Measurements from ENCODE around the gene NTRK2.

The NTRK2 gene

DNA sequence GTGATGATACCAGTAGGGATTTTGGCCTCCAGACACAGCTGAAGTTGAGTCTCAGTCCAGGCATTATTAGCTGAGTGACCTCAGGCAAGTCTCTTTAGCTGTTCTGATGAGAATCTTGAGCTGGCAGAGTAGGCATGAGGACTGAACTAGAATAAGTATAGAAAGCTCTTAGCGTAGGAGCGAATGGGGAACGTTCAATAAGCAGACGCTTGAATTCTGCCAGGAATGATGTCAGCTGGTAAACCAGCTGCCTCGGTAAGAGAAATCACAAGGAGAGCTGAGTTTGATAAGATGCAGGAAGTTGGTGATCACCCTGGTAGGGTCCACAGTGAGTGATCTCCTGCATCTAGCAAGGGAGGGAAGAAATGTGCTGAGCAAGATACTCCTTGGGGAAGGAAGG, 280.4 kb downstream of the NTRK2 start:
- no peak for DNase-seq

DNA sequence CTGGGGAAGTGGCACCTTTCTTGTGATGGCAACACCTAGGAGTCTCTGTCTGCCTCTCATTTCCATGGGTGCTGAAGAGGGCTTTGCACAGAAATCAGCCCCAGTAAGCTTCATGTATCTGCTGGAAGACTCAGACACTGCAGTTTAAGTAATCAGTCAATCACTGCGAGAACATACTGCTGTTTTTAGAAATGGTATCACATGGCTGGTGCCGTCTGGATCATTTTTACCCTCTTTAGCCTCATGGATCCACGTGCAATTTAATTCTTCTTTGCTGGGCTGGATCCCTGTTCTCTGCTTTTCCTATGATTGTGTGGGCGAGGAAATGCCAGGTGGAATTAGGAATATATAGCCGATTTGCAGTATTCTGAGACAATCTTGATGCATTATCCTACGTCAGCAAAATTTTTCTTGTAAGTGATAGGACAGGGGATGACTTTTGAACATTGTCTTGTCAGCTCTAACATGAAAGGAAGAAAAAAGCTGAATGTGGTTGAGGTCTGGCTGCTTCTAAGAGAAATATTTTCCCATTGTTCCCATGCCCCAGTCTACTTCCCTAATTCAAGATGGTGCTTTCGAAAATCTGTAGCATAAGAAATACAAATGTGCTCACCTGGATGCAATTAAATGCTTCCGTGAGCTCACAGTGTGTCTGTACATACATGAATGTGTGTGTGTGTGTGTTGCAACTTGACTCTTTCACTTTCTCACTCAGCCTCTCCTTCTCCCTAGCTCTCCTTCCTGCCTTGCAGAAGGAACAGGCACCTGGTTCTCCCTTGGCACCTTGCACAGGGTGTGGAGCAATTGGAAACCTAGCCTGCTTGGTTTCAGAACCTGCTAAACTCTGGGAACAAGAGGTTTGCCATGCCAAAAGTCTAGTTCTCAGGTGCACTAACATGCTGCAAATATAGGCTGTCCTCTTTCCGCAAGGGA, 281.6 kb downstream of the NTRK2 start:
- no peak for DNase-seq

DNA sequence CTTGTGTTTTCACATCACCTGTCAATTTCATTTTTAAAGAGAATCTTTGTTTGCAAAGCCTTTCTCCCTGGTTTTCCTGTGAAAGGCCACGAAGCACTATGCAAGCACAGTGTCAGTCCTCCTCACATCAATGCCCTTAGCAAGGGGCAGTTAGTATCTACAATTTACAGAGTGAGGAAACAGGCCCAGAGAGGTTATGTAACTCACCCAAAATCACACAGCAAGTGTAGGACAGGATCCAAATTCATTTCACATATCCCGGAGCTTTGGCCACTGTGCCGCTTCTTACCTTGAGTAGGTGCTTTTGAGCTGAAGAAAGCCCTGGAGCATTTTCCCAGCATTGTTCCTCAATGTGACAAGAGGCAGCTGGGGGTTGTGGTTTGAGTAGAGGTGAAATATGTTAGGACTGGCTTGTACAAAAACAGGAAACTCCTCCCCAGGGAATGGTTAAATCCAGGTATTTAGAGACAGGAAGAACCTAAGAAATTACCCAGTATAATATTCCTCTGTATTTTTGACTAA, 283.8 kb downstream of the NTRK2 start:
- no peak for DNase-seq

DNA sequence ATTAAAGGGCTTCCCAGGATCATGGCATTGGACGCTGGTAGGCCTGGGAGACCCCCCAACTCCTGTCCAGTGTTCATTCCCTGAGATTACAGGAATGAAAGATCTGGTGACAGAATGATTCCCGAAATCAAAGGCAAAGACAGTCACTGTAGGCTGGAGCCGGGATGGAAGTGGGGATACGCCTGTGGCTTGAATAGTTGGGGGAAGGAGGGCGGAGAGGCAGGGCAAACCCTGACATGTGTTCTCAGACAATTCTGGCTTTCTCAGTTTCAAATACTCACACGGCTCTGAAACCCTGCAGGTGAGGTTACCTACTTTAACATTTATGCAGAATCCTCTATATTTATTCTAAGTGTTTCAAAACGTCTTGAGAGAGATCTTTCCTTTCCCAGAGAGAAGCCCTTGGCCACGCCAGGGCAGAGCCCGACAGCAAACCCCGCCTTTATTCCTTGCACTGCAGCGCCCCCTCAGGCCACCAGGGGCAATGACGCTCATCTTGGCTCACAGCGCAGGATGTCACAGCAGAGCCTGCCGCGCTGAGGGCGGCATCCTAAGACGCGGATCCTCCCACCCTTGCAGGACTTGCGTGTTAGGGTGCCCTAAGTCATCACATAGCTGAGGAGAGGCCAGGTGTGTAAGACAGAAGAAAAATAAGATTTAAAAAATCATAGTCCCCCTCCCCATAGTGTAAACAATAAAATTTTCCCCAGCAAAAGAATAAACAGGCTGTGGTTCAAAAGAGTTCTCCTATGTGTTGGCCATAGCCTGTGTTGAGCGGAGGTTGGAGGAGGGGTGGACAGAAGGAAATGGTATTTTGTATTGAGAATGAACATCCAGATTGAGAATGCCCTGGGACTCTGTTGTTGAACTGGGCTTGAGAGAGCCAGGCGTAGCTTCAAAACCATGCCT, 284.5 kb downstream of the NTRK2 start:
- DNase-seq, result peak; percentile 21

- DNase-seq, result no peak
These were observed 285.6 kb downstream of the NTRK2 start for GRCh38 chr9:84955155-84955554.

DNA sequence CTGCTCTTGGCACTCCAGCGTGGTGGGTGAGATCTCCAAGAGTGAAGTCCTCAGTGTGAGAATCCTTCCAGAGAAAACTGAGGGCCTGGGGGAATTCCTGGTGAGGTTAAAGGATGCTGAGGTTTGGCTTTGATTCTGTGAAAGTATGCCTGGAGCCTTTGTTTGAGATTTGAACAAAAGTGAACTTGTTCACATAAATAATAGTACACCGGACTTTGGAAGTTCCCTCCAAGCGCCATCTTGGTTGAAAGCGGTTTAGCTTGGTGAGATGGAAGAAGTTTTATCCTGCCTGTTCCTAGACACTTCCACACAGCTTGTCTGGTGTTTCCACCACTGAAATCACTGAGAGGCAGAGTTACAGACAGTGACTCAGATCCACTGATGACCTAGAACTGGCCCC, 286.4 kb downstream of the NTRK2 start:
- no peak for DNase-seq

DNA sequence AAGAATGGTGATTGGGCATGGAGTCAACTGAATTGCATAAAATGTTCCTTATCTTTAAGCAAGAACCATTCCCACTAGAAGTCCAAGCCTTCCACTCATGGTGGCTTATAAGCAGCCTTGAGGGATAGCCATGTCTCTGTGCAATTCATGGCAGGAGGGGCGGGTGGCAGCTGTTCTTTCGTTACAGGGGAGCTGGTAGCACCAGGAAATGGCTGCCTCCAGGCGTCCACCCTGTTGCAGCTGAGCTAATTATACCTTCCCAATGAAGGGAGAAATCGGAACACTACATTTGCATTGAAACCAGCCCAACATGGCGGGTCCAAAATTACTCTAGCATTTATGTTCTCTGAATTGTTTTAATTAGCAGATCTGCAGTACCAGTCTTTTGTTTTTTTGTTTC, 289.8 kb downstream of the NTRK2 start:
- DNase-seq, result no peak

GRCh38 chr9:84966876-84967830, 297.6 kb downstream of the NTRK2 start:
- DNase-seq, result no peak

DNA sequence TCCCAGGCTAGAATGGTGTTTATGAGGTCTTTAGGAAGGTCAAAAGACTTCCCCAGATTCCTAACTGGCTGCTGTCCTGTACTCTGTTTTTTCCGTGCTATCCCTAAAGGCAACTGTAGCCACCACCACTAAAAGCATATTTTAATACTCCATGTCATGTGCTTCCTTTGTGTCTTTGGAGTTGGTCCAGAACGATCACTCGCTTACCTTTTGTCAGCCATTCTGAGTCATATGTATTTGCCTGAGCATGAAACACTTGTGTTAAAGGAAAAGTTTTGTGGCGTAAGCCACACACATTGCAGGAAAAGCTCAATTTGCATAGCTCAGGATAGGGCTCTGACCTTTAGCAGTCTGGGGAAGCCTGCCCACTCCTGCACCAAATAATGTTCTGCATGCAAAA, 299.6 kb downstream of the NTRK2 start:
- no peak for DNase-seq

DNA sequence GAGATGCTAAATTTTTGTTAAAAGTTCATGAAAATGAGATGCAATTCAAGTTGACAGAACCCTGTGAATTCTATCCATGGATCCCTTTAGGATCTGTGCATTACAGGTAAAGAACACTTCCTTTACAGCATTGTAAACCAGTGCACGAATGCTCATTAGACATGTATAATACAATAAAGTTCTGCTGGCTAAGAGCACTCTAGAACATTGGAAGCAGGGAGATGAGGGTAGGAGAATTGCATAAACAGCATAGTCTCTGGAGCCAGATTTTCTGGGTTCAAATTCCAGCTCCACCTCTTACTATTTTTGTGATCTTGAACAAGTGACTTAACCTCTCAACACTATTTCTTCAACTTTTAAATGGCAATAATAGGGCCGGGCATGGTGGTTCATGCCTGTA, 300.2 kb downstream of the NTRK2 start:
- no peak for DNase-seq

DNA sequence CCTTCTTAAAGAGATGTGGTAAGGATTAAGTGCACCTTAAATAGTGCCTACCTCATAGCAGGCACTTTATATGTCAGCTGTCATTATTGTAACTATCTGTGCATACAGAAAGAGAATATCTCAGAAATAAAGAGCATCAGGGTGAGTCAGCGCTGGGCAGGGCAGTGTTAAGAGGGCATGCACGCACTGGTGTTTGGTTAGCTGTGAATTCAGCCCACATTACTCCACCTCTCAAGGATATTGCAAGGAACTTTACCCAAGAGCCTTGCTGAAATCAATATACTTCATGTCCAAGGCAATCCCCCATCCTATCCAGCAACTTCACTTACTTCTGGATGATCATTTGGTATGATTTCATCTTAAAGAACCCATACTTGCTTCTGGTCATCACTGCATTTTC, 300.9 kb downstream of the NTRK2 start:
- DNase-seq, result no peak

DNA sequence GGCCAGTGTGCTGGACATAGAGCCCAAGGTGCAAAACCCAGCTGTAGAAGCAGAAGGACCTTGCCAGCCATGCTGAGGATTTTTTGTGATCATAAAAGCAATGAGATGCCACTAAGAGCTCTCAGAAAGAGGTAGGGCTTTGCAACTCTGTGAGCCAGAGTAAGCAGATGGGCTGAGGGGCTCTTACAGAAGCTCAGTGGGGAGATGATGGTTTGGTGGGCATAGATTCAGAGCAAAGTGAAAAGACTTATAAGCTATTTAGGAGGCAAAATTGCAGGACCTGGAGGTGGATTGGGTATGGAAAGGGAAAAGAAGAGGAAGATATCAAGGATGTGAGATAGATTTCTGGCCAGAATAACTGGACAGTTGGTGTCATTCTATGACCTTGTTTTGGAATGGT, 302.0 kb downstream of the NTRK2 start:
- no peak for DNase-seq

- no peak for DNase-seq
These were observed 304.7 kb downstream of the NTRK2 start for GRCh38 chr9:84974258-84974657.

DNA sequence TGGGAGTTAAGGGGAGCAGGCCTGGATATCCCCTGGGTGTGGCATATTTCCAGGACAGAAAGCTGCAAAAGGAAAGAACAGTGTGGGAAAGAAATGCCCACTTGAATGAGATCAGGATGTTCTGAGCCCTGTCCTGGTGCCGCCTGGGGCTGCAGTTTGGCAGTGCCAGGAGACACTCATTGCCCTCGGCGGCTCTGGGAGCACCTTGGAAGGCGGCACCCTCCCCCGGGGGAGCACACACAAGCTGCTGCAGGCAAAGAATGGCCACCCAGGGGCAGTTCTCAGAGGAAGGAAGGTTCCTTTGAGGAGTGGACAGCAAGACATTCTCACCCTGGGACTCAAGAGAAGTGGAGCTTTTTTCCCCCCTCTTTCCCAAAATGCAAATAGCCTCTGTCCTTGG, 305.3 kb downstream of the NTRK2 start:
- no peak for DNase-seq

GRCh38 chr9:84975926-84976325, 306.4 kb downstream of the NTRK2 start:
- DNase-seq, result no peak

GRCh38 chr9:84978661-84979060, 309.1 kb downstream of the NTRK2 start:
- no peak for DNase-seq

- no peak for DNase-seq
These were observed 314.2 kb downstream of the NTRK2 start for GRCh38 chr9:84983749-84984148.

DNA sequence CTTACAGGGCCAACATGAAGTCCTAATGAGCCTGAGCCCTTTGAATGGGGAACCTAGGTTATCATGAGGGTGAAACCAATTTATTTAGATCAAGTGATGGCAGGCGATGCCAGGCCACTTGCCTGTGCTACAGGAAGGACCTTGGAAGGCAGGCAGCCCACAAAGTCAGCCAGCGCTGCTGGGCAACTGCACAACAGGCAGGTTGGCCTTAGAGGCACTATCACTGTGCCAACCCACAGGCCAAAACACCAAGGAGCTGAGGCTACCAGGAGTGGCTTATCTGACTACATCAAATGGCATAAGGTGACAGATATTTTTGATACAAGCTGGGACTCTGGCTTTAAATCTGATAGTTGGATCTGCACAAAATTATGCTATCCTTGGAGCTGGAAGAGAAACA, 319.1 kb downstream of the NTRK2 start:
- no peak for DNase-seq

DNA sequence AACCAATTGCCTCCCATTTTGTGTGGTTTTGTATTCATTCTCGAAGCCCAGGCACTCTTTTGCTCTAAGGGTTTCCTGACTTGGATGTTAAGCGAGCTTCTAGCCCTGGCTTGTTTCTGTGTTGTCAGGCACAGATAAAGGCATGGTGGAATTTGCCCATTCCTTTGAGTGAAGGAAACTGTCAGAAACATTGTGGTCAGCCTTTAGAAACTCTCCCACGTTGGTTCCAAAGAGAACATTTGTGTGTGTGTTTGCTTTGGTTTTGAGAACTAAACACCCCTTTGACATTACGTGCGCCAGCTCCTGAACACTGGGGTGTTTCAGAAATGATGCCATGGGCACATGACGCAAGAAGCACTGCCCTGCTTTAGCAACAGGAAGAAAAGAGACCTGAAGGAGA, 320.9 kb downstream of the NTRK2 start:
- no peak for DNase-seq

- DNase-seq, result no peak
These were observed 321.5 kb downstream of the NTRK2 start for GRCh38 chr9:84990850-84991513.

- no peak for DNase-seq
These were observed 322.0 kb downstream of the NTRK2 start for GRCh38 chr9:84991514-84991870.

DNA sequence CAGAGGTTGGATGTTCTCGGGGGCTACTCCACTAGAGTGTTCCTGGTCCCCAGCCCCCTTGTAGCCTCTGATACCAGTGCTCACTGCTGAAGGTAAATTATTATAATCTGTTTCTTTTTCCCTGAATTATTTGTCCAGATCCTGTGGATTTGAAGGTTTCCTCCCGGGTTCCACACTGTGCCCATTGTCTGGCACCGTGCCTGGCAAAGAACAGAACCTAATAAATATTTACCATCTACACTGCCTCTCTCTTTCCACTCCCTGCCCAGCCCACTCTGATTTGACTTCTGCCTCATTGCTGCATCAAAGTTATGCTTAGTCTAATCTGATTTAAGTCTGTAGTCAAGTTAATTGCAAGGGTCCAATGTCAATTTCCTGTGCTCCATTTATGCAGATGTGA, 322.9 kb downstream of the NTRK2 start:
- no peak for DNase-seq

Data from NCI-H2029 (cell line).